Loucy (cell line): Measurements from ENCODE around the gene PCDH11Y.
"Not testable (repeated sequence)": the region's sequence is repeated elsewhere in the genome, so short reads cannot be mapped to it uniquely, and the experiment has no call there.

Experiments
- EZH2phosphoT487 ChIP-seq: fragments of 200-600 bp; IDR thresholded peaks from 2 replicates; pipeline ENCODE4 v1.6.1; 2018; ENCODE audit warnings: antibody characterized with exemption, mild to moderate bottlenecking, moderate library complexity, borderline replicate concordance
- TF ChIP-seq, protein P1 (sequence below): fragments of 200-600 bp; sonication (generic); conservative IDR thresholded peaks from 2 replicates; pipeline ENCODE4 v1.5.1; 2014; ENCODE audit warnings: mild to moderate bottlenecking, antibody characterized with exemption, low read length

DNA sequence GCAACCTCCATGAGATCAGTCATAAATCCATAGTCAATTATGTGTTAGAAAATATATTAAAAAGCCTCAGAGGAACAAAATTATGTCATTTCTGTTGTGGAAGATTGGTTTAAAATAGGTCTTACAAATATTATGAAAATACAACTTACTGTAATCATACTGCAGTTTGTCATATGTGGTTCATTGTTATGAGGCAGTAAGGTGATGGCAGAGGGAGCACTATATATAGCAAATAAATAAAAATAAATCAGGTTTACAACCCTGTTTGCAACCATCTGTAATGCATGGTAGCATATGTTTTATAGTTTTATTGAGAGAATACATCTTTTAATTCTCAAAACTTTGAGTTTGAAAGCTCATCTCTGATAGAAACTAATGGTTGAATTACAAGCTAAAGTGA lies 543.6 kb downstream of the PCDH11Y start:
- TF ChIP-seq, protein P1, sequence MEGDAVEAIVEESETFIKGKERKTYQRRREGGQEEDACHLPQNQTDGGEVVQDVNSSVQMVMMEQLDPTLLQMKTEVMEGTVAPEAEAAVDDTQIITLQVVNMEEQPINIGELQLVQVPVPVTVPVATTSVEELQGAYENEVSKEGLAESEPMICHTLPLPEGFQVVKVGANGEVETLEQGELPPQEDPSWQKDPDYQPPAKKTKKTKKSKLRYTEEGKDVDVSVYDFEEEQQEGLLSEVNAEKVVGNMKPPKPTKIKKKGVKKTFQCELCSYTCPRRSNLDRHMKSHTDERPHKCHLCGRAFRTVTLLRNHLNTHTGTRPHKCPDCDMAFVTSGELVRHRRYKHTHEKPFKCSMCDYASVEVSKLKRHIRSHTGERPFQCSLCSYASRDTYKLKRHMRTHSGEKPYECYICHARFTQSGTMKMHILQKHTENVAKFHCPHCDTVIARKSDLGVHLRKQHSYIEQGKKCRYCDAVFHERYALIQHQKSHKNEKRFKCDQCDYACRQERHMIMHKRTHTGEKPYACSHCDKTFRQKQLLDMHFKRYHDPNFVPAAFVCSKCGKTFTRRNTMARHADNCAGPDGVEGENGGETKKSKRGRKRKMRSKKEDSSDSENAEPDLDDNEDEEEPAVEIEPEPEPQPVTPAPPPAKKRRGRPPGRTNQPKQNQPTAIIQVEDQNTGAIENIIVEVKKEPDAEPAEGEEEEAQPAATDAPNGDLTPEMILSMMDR, result not testable (repeated sequence)
- TF ChIP-seq EZH2phosphoT487, result not testable (repeated sequence)
